Loucy (cell line): ENCODE results near the gene SLX4.

Source experiments
- H2AFZ ChIP-seq: fragments of 200-600 bp; sonication (generic); 2 replicates; pipeline ENCODE4 v1.6.0; 2016; ENCODE audit warnings: antibody characterized with exemption, mild to moderate bottlenecking, low read length, moderate library complexity
- H3F3A ChIP-seq: fragments of 200-600 bp; 2 replicates; pipeline ENCODE4 v1.6.0; 2016; ENCODE audit warnings: antibody characterized with exemption, low read depth, mild to moderate bottlenecking
- H3K27me3 ChIP-seq: fragments of 200-600 bp; sonication (generic); 2 replicates; pipeline ENCODE4 v1.6.1; 2014; ENCODE audit warnings: low read length, mild to moderate bottlenecking; ENCODE audit not compliant: insufficient read depth, poor library complexity, severe bottlenecking
- H3K36me3 ChIP-seq: fragments of 200-600 bp; sonication (generic); 2 replicates; pipeline ENCODE4 v1.6.1; 2016; ENCODE audit warnings: low read length; ENCODE audit not compliant: insufficient read depth
- H3K4me1 ChIP-seq: fragments of 200-600 bp; sonication (generic); 2 replicates; pipeline ENCODE4 v1.5.1; 2014; ENCODE audit warnings: low read length, mild to moderate bottlenecking; ENCODE audit not compliant: insufficient read depth, poor library complexity, severe bottlenecking
- H3K4me2 ChIP-seq: fragments of 200-600 bp; sonication (generic); 2 replicates; pipeline ENCODE4 v1.6.0; 2014; ENCODE audit warnings: antibody characterized with exemption, low read length, low read depth, mild to moderate bottlenecking; ENCODE audit not compliant: poor library complexity, severe bottlenecking
- H3K4me3 ChIP-seq: fragments of 200-600 bp; sonication (generic); 2 replicates; pipeline ENCODE4 v1.5.1; 2014; ENCODE audit warnings: low read length, mild to moderate bottlenecking, mixed read lengths; ENCODE audit not compliant: poor library complexity, severe bottlenecking
- H3K79me2 ChIP-seq: fragments of 200-600 bp; sonication (generic); 2 replicates; pipeline ENCODE4 v1.6.1; 2014; ENCODE audit warnings: low read length; ENCODE audit not compliant: insufficient read depth
- H3K9ac ChIP-seq: fragments of 200-600 bp; sonication (generic); 2 replicates; pipeline ENCODE4 v1.6.0; 2014; ENCODE audit warnings: mild to moderate bottlenecking, low read depth, low read length, moderate library complexity; ENCODE audit not compliant: poor library complexity, severe bottlenecking
- H3K9me2 ChIP-seq: fragments of 200-600 bp; sonication (generic); replicated peaks from 2 replicates; pipeline ENCODE4 v1.6.1; 2016; ENCODE audit warnings: low read depth, low read length, mixed read lengths
- H3K9me3 ChIP-seq: fragments of 200-600 bp; sonication (generic); 2 replicates; pipeline ENCODE4 v1.6.1; 2014; ENCODE audit warnings: mild to moderate bottlenecking, antibody characterized with exemption, low read length, low read depth; ENCODE audit not compliant: insufficient read depth
- H4K20me1 ChIP-seq: fragments of 200-600 bp; sonication (generic); 2 replicates; pipeline ENCODE4 v1.6.0; 2014; ENCODE audit warnings: antibody characterized with exemption, low read length, mild to moderate bottlenecking; ENCODE audit not compliant: insufficient read depth, poor library complexity, severe bottlenecking
- CTCF ChIP-seq: fragments of 200-600 bp; sonication (generic); conservative IDR thresholded peaks from 2 replicates; pipeline ENCODE4 v1.5.1; 2014; ENCODE audit warnings: mild to moderate bottlenecking, antibody characterized with exemption, low read length
- EZH2phosphoT487 ChIP-seq: fragments of 200-600 bp; IDR thresholded peaks from 2 replicates; pipeline ENCODE4 v1.6.1; 2018; ENCODE audit warnings: antibody characterized with exemption, mild to moderate bottlenecking, moderate library complexity, borderline replicate concordance

SLX4 gene

GRCh38 chr16:3651461-3652372 is 40.3 kb upstream of the SLX4 start:
- Histone ChIP-seq H4K20me1 (no peaks in the 10 kb centered on the region), H3K79me2 (no peaks in the 10 kb centered on the region), H3K9me2 (no peaks in the 10 kb centered on the region), H2AFZ (no peak overlapping the region), H3K9me3 (no peaks in the 10 kb centered on the region), H3K4me1 (peaks cover 4% of the 10 kb centered on the region), H3K27me3 (no peaks in the 10 kb centered on the region), H3K9ac (no peak overlapping the region), H3K4me3 (no peak overlapping the region), H3K36me3 (no peaks in the 10 kb centered on the region), H3F3A (no peaks in the 10 kb centered on the region), H3K4me2 (no peak overlapping the region)
- TF ChIP-seq CTCF (no peak), EZH2phosphoT487 (no peak)

GRCh38 chr16:3650631-3651265 is 39.3 kb upstream of the SLX4 start:
- TF ChIP-seq CTCF (no peak), EZH2phosphoT487 (no peak)
- Histone ChIP-seq H3K9me2 (no peaks in the 10 kb centered on the region), H3K4me1 (peaks cover 4% of the 10 kb centered on the region), H3K79me2 (no peaks in the 10 kb centered on the region), H3K36me3 (no peaks in the 10 kb centered on the region), H2AFZ (no peak overlapping the region), H3K4me2 (no peak overlapping the region), H3F3A (no peaks in the 10 kb centered on the region), H3K9me3 (no peaks in the 10 kb centered on the region), H3K4me3 (no peak overlapping the region), H3K9ac (no peak overlapping the region), H4K20me1 (no peaks in the 10 kb centered on the region), H3K27me3 (no peaks in the 10 kb centered on the region)

GRCh38 chr16:3646348-3646920 is 35.0 kb upstream of the SLX4 start:
- Histone ChIP-seq H3K4me2 (no peak overlapping the region), H2AFZ (no peak overlapping the region)

More at GRCh38 chr16:3646348-3646920, 35.0 kb upstream of the SLX4 start:
- no peaks in the 10 kb centered on the region for H4K20me1 ChIP-seq
- H3K9ac ChIP-seq = no peak overlapping the region
- no peaks in the 10 kb centered on the region for H3K4me1 ChIP-seq
- no peak overlapping the region for H3K4me3 ChIP-seq
- no peaks in the 10 kb centered on the region for H3K79me2 ChIP-seq
- no peaks in the 10 kb centered on the region for H3F3A ChIP-seq
- no peaks in the 10 kb centered on the region for H3K27me3 ChIP-seq
- H3K9me3 ChIP-seq = no peaks in the 10 kb centered on the region
- TF ChIP-seq CTCF (no peak), EZH2phosphoT487 (no peak)
- no peaks in the 10 kb centered on the region for H3K9me2 ChIP-seq
- H3K36me3 ChIP-seq = no peaks in the 10 kb centered on the region
